GM04503 (cell line): ENCODE results near the gene TBC1D5.
A peak's percentile ranks its signal among the peaks of the same experiment; 100 is the strongest.

Experiments used
- DNase-seq: peaks from one replicate; pipeline ENCODE4 v3.0.0-alpha.2; 2012; ENCODE audit warnings: low read depth

The TBC1D5 gene

DNA sequence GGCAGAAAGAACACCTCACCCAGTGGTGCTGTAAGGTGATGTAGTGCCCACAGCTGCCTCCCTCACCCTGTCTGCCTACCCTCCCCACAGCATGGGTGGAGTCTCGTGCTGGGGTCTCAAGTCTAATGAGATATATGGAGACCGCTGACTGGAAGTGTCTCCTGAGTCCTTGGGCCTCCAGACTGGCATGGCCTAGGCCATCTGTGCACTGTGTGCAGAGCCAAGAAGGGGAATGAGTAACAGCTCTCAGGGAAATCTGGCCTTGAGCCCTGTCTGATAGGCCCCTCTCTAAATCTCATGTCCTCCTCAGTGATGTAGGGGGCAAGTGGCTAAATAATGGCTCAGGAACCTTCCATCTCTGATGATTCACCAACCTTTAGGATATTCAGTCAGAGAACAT lies 580.3 kb downstream of the TBC1D5 start:
- DNase-seq, result no peak

DNA sequence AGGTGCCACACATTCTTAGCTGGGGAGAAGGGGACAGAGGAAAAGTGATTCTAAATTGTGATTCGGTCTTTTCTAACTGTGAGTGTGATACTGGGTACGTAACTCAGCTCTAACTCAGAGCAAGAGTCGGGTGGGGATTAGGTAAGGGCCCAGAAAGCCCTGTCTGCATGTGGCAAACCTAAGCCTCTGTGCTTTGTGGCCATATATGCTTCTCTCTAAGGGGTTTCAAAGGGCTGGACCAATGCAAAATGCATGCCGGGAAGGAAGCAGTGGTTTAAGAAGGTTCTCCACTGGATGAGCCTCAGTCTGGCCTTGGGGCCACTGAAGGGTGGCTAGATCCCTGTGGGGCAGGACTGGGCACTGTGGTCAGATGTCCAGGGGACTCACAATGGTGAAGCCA lies 581.8 kb downstream of the TBC1D5 start:
- no peak for DNase-seq

GRCh38 chr3:17158941-17159682 lies 583.3 kb downstream of the TBC1D5 start:
- no peak for DNase-seq

- peak; percentile 12 for DNase-seq
Observed at GRCh38 chr3:17157713-17158112, 584.7 kb downstream of the TBC1D5 start.

DNA sequence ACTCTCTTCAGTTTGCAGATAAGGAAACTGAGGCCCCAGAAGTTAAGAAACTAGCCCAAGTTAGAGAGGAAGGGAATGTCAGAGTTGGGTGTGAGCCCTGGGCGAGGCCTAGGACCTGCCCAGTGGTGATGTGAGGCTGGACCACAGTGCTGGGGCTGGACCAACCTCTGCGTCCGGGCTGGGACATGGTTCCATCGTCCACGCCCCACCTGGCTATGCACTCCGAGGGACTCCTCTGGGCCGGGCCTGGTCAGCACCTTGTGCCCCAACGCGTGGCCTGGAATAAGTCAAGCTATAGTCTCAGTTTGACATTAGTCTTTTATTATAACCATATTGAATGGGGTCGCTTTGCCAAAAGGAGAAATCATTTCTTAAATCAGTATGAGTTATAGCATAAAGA lies 585.6 kb downstream of the TBC1D5 start:
- DNase-seq, result no peak

GRCh38 chr3:17155951-17156350 lies 586.5 kb downstream of the TBC1D5 start:
- DNase-seq, result no peak

DNA sequence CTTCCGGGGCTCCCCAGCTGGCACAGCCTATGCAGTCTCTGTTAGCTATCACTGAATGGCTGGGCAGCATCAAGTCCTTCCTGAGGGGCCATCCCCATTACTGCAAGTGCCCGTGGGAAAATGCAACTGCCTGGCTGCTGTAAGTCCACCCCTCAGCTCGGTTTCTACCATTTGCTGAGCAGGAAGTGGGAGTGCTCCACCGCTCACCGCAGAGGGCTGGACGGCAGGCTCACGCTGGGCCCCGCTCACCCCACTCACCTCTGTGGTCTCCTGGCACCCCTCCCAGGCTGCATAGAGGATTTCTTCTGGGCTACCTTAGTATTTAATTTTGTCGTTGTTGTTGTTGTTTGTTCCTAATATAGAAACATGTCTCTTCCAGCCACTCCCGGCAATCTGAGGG lies 587.5 kb downstream of the TBC1D5 start:
- DNase-seq, result no peak

- DNase-seq, result no peak
Observed at GRCh38 chr3:17154221-17154620, 588.2 kb downstream of the TBC1D5 start.

GRCh38 chr3:17153209-17153608 lies 589.2 kb downstream of the TBC1D5 start:
- no peak for DNase-seq

DNA sequence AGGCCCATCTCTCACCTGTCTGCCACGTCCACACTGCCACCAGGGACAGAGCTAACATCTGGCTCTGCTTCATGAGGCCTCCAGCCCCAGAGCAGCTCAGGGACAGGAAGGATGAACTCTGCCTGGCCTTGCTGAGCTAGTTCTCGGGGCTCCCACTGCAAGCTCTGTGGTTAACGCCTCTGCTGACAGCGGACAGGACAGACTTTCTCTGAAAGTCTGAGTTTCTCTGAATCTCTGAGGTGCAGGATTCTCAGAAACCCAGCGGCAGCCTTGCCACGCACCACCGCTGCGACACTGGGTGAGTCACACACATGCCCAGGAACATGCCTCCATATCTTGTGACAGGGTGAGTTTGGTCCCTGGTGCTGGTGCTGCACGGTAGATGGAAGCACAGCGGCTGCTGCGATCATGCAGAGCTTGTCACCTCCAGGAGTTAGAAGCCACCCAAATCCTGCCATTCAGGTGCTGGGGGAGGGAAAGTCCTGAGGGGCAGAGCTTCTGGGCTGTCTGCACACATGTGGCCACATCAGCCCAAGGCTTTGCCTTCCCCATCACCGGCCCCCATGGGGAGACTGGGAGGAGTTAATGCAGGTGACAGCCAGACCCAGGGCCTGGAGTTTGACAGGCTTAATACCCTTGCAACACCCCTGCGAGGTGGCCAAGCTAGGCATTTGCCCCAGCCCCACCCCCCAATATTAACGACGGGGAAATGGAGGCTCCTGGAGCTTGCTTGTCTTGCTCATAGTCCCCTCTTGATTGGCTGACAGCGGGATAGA lies 590.6 kb downstream of the TBC1D5 start:
- no peak for DNase-seq

- no peak for DNase-seq
Observed at GRCh38 chr3:17149076-17149475, 593.4 kb downstream of the TBC1D5 start.

- DNase-seq, result no peak
Observed at GRCh38 chr3:17144665-17144993, 597.8 kb downstream of the TBC1D5 start.

DNA sequence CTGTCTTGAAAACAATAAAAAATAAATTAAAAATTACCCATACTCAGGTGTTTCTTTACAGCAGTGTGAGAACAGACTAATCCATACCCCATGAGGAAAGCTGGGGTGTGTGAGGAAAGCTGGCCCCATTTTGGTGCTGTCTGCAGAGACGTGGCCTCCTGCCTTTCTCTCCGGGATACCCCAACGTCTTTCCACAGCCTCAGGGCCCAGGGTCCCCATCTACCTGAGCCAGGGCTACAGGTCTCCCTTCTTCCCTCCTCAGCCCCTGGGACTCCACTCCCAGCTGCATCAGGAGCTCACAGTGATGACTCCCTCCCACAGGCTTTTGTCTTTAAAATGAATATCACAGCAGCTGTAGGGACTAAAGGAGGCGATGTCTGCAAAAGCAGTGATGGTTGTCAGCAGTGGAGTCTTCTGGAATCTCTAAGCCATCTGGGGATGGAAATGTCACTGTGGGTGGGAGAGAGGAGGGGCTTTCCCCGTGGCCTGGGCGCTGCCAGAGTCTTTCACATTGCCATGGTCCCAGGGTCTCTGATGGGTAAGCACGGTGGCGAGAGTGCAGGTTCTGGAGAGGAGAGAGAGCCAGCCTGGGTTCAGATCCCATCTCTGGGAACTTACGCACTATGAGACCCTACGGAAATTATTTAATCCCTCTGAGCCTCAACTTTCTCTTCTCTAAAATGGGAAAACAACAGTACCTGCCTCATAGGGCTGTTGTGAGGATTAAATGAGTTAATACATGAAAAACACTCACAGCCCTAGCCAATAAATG lies 598.4 kb downstream of the TBC1D5 start:
- DNase-seq, result no peak

DNA sequence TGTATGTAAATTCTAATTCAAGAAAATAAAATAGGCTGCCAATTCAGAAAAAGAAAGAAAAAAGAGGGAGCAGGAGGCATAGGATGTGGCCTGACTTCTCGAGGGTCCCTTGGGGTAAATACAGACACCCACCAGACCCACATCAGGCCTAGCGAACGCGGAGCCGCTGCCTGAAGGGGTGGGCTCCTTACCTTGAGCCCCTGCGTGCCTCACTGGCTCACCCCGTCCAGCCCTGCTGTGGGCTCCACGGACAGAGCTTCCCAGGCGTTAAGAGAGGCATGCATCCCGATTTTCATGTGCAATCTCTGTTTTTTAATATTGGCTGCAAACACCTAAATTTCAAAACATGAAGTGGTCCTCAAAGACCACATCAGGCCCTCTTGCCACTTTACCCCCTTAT lies 599.9 kb downstream of the TBC1D5 start:
- no peak for DNase-seq

GRCh38 chr3:17141699-17142098 lies 600.7 kb downstream of the TBC1D5 start:
- DNase-seq, result no peak

- no peak for DNase-seq
Observed at GRCh38 chr3:17140670-17141505, 601.5 kb downstream of the TBC1D5 start.

GRCh38 chr3:17138246-17139039 lies 604.0 kb downstream of the TBC1D5 start:
- no peak for DNase-seq

GRCh38 chr3:17137321-17137826 lies 605.1 kb downstream of the TBC1D5 start:
- DNase-seq, result no peak

DNA sequence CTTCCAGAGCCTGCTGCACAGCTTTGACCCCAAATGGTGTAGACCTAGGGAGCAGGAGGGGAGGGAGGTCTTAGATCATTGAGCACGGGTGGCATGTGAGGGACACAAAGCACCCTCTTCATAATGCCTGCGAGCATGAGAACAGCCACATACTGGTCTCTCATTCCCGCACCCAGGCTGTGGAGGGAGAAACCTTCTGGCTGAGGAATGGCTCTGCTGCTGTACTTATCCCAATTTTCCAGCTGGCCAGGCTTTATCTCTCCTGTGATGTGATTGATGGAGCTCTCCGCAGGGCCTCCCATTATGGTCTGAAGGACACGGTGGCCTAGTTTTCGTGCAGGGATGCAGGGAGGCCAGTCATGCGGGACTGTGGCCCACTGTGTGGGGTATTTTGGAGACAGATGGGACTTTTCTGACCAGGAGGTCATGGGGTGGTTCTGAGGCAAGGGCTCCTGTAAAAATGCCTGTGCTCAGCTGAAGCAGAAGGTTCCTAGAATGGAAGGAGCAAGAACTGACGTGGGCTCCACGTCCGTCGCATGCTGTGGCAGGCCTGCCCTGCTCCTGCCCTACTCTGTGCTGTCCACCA lies 606.2 kb downstream of the TBC1D5 start:
- no peak for DNase-seq

DNA sequence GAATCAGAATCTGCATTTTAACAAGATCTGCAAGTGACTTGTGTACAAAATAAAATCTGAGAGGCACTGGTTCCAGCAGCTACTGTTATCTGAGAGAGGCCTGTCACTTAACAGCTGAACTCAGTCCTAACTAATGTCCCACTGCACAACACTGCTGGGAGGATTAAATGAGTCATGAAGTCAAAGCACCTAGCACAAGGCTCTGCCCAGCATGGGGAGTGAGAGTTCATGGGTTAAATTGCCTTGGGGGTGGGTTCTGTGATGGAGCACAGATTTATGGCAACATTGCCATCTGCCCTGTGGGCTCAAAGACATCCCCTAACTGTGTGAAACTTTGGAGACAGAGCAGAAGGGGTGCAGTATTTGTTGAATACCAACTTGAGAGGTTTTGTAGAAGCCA lies 606.7 kb downstream of the TBC1D5 start:
- DNase-seq, result no peak
